Measurements from ENCODE around the gene SP9. TPM values are rescaled to one million over a fixed set of nuclear protein-coding genes. Genes with fewer than 3 reads are reported as not detected.
A peak's percentile ranks its signal among the peaks of the same experiment; 100 is the strongest.

The SP9 gene
- total RNA-seq, 2 donors from 2014 or later: not detected

- Mint-ChIP-seq H3K36me3 (ENCODE audit: low read depth) (peaks cover 2% of the 10 kb centered on the region), H3K4me1 (peaks cover 33% of the 10 kb centered on the region), H3K4me3 (peak overlapping the region; percentile 78), H3K27ac (no peak overlapping the region), H3K27me3 (peaks cover 59% of the 10 kb centered on the region)
- ATAC-seq (peak; percentile 55), DNase-seq (no peak)
- H3K9me3 ChIP-seq (ENCODE audit: control insufficient read depth, low read length, poor library complexity, severe bottlenecking): peaks cover 14% of the 10 kb centered on the region
Measured at GRCh38 chr2:174336501-174337336, 2.0 kb downstream of the SP9 start.

- ATAC-seq: peak; percentile 35
- peaks cover 59% of the 10 kb centered on the region for H3K27me3 Mint-ChIP-seq
- peaks cover 12% of the 10 kb centered on the region for H3K9me3 ChIP-seq (ENCODE audit: control insufficient read depth, low read length, poor library complexity, severe bottlenecking)
Measured at GRCh38 chr2:174337337-174338146, 2.8 kb downstream of the SP9 start.

GRCh38 chr2:174338147-174338605, 3.4 kb downstream of the SP9 start:
- H3K4me3 Mint-ChIP-seq: no peak overlapping the region
- ATAC-seq (no peak), DNase-seq (no peak)
- peak overlapping the region; percentile 89 for H3K27ac Mint-ChIP-seq
- H3K36me3 Mint-ChIP-seq (ENCODE audit: low read depth): peaks cover 2% of the 10 kb centered on the region
- peaks cover 29% of the 10 kb centered on the region for H3K4me1 Mint-ChIP-seq
- peaks cover 12% of the 10 kb centered on the region for H3K9me3 ChIP-seq (ENCODE audit: control insufficient read depth, low read length, poor library complexity, severe bottlenecking)
- H3K27me3 Mint-ChIP-seq: peaks cover 59% of the 10 kb centered on the region

More at GRCh38 chr2:174337337-174338146, 2.8 kb downstream of the SP9 start:
- Mint-ChIP-seq H3K36me3 (ENCODE audit: low read depth) (peaks cover 2% of the 10 kb centered on the region), H3K27ac (peak overlapping the region; percentile 89), H3K4me3 (peak overlapping the region; percentile 78), H3K4me1 (peaks cover 30% of the 10 kb centered on the region)
- DNase-seq: no peak

- peaks cover 2% of the 10 kb centered on the region for H3K36me3 Mint-ChIP-seq (ENCODE audit: low read depth)
Measured at GRCh38 chr2:174338671-174339560, 4.2 kb downstream of the SP9 start.

GRCh38 chr2:174339561-174340399, 5.0 kb downstream of the SP9 start:
- Mint-ChIP-seq H3K4me1 (peaks cover 32% of the 10 kb centered on the region), H3K27me3 (peaks cover 62% of the 10 kb centered on the region), H3K27ac (peak overlapping the region; percentile 89), H3K36me3 (ENCODE audit: low read depth) (peaks cover 2% of the 10 kb centered on the region), H3K4me3 (peak overlapping the region; percentile 16)
- DNase-seq (no peak), ATAC-seq (no peak)
- peaks cover 11% of the 10 kb centered on the region for H3K9me3 ChIP-seq (ENCODE audit: control insufficient read depth, low read length, poor library complexity, severe bottlenecking)

More at GRCh38 chr2:174338671-174339560, 4.2 kb downstream of the SP9 start:
- H3K27ac Mint-ChIP-seq: peak overlapping the region; percentile 89
- H3K4me3 Mint-ChIP-seq: peak overlapping the region; percentile 2
- H3K9me3 ChIP-seq (ENCODE audit: control insufficient read depth, low read length, poor library complexity, severe bottlenecking): peaks cover 12% of the 10 kb centered on the region
- no peak for DNase-seq
- H3K27me3 Mint-ChIP-seq: peaks cover 59% of the 10 kb centered on the region
- ATAC-seq: no peak
- peaks cover 29% of the 10 kb centered on the region for H3K4me1 Mint-ChIP-seq

GRCh38 chr2:174340400-174341292, 5.9 kb downstream of the SP9 start:
- DNase-seq (no peak), ATAC-seq (no peak)
- H3K36me3 Mint-ChIP-seq (ENCODE audit: low read depth): peaks cover 2% of the 10 kb centered on the region
- peaks cover 28% of the 10 kb centered on the region for H3K4me1 Mint-ChIP-seq
- H3K27me3 Mint-ChIP-seq: peaks cover 64% of the 10 kb centered on the region
- peaks cover 4% of the 10 kb centered on the region for H3K9me3 ChIP-seq (ENCODE audit: control insufficient read depth, low read length, poor library complexity, severe bottlenecking)
- H3K4me3 Mint-ChIP-seq: peak overlapping the region; percentile 79
- peak overlapping the region; percentile 95 for H3K27ac Mint-ChIP-seq

GRCh38 chr2:174341293-174341994, 6.7 kb downstream of the SP9 start:
- DNase-seq (peak; percentile 77 to 91 (median 79)), ATAC-seq (peak; percentile 80)
- H3K4me3 Mint-ChIP-seq: peak overlapping the region; percentile 79
- H3K27ac Mint-ChIP-seq: peak overlapping the region; percentile 95
- H3K4me1 Mint-ChIP-seq: peaks cover 28% of the 10 kb centered on the region
- H3K36me3 Mint-ChIP-seq (ENCODE audit: low read depth): peaks cover 2% of the 10 kb centered on the region
- H3K9me3 ChIP-seq (ENCODE audit: control insufficient read depth, low read length, poor library complexity, severe bottlenecking): peaks cover 4% of the 10 kb centered on the region
- peaks cover 67% of the 10 kb centered on the region for H3K27me3 Mint-ChIP-seq

- H3K4me1 Mint-ChIP-seq: peaks cover 28% of the 10 kb centered on the region
- DNase-seq (no peak), ATAC-seq (no peak)
- peaks cover 72% of the 10 kb centered on the region for H3K27me3 Mint-ChIP-seq
- H3K36me3 Mint-ChIP-seq (ENCODE audit: low read depth): peaks cover 2% of the 10 kb centered on the region
- H3K27ac Mint-ChIP-seq: peak overlapping the region; percentile 95
- H3K4me3 Mint-ChIP-seq: peak overlapping the region; percentile 9
- H3K9me3 ChIP-seq (ENCODE audit: control insufficient read depth, low read length, poor library complexity, severe bottlenecking): peaks cover 4% of the 10 kb centered on the region
Measured at GRCh38 chr2:174341995-174342685, 7.4 kb downstream of the SP9 start.

- H3K4me3 Mint-ChIP-seq: peak overlapping the region; percentile 36
Measured at GRCh38 chr2:174342686-174343342, 8.1 kb downstream of the SP9 start.

GRCh38 chr2:174343343-174343622, 8.5 kb downstream of the SP9 start:
- Mint-ChIP-seq H3K4me3 (peak overlapping the region; percentile 36), H3K36me3 (ENCODE audit: low read depth) (peaks cover 3% of the 10 kb centered on the region), H3K27ac (peak overlapping the region; percentile 67), H3K4me1 (peaks cover 25% of the 10 kb centered on the region), H3K27me3 (peaks cover 67% of the 10 kb centered on the region)
- peaks cover 4% of the 10 kb centered on the region for H3K9me3 ChIP-seq (ENCODE audit: control insufficient read depth, low read length, poor library complexity, severe bottlenecking)
- ATAC-seq: no peak
- DNase-seq: no peak

More at GRCh38 chr2:174342686-174343342, 8.1 kb downstream of the SP9 start:
- no peak for ATAC-seq
- H3K9me3 ChIP-seq (ENCODE audit: control insufficient read depth, low read length, poor library complexity, severe bottlenecking): peaks cover 4% of the 10 kb centered on the region
- H3K36me3 Mint-ChIP-seq (ENCODE audit: low read depth): peaks cover 2% of the 10 kb centered on the region
- H3K27me3 Mint-ChIP-seq: peaks cover 69% of the 10 kb centered on the region
- H3K4me1 Mint-ChIP-seq: peaks cover 25% of the 10 kb centered on the region
- H3K27ac Mint-ChIP-seq: peak overlapping the region; percentile 67
- DNase-seq: no peak
